Endothelial cell of umbilical vein (primary cell): ENCODE measurements around the gene IFRD2. TPM values are rescaled to one million over a fixed set of nuclear protein-coding genes. Genes with fewer than 3 reads are reported as not detected.

Experiments
- BruUV-seq: library from RNA; stranded (reverse); fragments of 400-500 nt; replicated peaks from 2 replicates; lab custom pipeline; 2021; lab: Mats Ljungman, UMichigan
- CTCF ChIA-PET: fragments of 300-600, 350-600 bp; sonication (Branson Sonifier 250); formaldehyde crosslinking; loops from one replicate; lab custom pipeline; 2021; ENCODE audit warnings: antibody characterized with exemption, inconsistent platforms; lab: Charles Lee
- POLR2A ChIA-PET: fragments of 300-600, 350-600 bp; sonication (Branson Sonifier 250); formaldehyde crosslinking; loops from one replicate; lab custom pipeline; 2021; ENCODE audit warnings: antibody characterized with exemption, inconsistent platforms; lab: Charles Lee
- DNase-seq: peaks from one replicate; pipeline ENCODE4 v3.0.0-alpha.2; 2011; ENCODE audit warnings: low read depth, low spot score
- FAIRE-seq: peaks from 2 replicates; lab custom pipeline; 2011; peaks lifted over from hg19 to GRCh38; lab: Jason Lieb, UNC
- H2AFZ ChIP-seq: 2 replicates; pipeline ENCODE4 v1.6.0; 2012; ENCODE audit warnings: low read depth, low read length, control low read depth, inconsistent platforms
- H3K27ac ChIP-seq: 2 replicates; pipeline ENCODE4 v1.5.1; 2011; ENCODE audit warnings: low read depth, mild to moderate bottlenecking, control low read depth, low read length, moderate library complexity; ENCODE audit not compliant: insufficient read depth
- H3K27me3 ChIP-seq, 2 experiments: 2 replicates each; pipeline versions ENCODE4 v1.6.0 to v1.6.1; 2011; ENCODE audit warnings: low read length in 2 of 2, mixed read lengths in 1 of 2; ENCODE audit not compliant: control insufficient read depth in 2 of 2, insufficient read depth in 2 of 2
- H3K36me3 ChIP-seq, 2 experiments: 2 replicates in 1 of 2; 3 replicates in 1 of 2; pipeline ENCODE4 v1.5.1; 2011; ENCODE audit warnings: low read length in 2 of 2, mild to moderate bottlenecking in 1 of 2, moderate library complexity in 1 of 2; ENCODE audit not compliant: control insufficient read depth in 2 of 2, insufficient read depth in 2 of 2; ENCODE audit errors: extremely low read depth in 1 of 2
- H3K4me1 ChIP-seq: 3 replicates; pipeline ENCODE4 v1.5.1; 2011; ENCODE audit warnings: mild to moderate bottlenecking, low read length; ENCODE audit not compliant: control insufficient read depth, insufficient read depth; ENCODE audit errors: extremely low read depth
- H3K4me2 ChIP-seq: 2 replicates; pipeline ENCODE4 v1.6.1; 2011; ENCODE audit warnings: low read length, control low read depth, mixed read lengths; ENCODE audit not compliant: insufficient read depth
- H3K4me3 ChIP-seq, 3 experiments: fragments of 200-600 bp in 1 of 3; sonication (generic), shearing (Covaris generic) in 1 of 3; replicated peaks in 1 of 3; 2 replicates each; pipeline ENCODE4 v1.5.1; 2011 to 2016; ENCODE audit warnings: control low read depth in 3 of 3, low read length in 3 of 3, mild to moderate bottlenecking in 2 of 3, inconsistent platforms in 1 of 3, low read depth in 1 of 3, moderate library complexity in 1 of 3; ENCODE audit not compliant: insufficient read depth in 1 of 3
- H3K79me2 ChIP-seq: 2 replicates; pipeline ENCODE4 v1.6.0; 2012; ENCODE audit warnings: low read length, inconsistent platforms; ENCODE audit not compliant: control insufficient read depth, insufficient read depth
- H3K9ac ChIP-seq: replicated peaks from 2 replicates; pipeline ENCODE3; 2011; ENCODE audit warnings: low read length, control low read depth; ENCODE audit not compliant: insufficient read depth; ENCODE audit errors: extremely low read depth
- H3K9me1 ChIP-seq: replicated peaks from 3 replicates; pipeline ENCODE4 v1.6.0; 2011; ENCODE audit warnings: mild to moderate bottlenecking, low read length; ENCODE audit not compliant: control insufficient read depth, insufficient read depth; ENCODE audit errors: extremely low read depth
- H3K9me3 ChIP-seq: replicated peaks from 2 replicates; pipeline ENCODE4 v1.5.1; 2012; ENCODE audit warnings: low read length, inconsistent platforms; ENCODE audit not compliant: control insufficient read depth, insufficient read depth
- H4K20me1 ChIP-seq: replicated peaks from 2 replicates; pipeline ENCODE3; 2011; ENCODE audit warnings: mild to moderate bottlenecking, low read length; ENCODE audit not compliant: control insufficient read depth, insufficient read depth; ENCODE audit errors: extremely low read depth
- CTCF ChIP-seq, 2 donors: IDR thresholded peaks; 1 replicate in 1 of 2; 2 replicates in 1 of 2; pipeline ENCODE4 v1.5.1; 2011; ENCODE audit warnings: low read length in 2 of 2, mild to moderate bottlenecking in 2 of 2, moderate library complexity in 2 of 2, control low read depth in 1 of 2, inconsistent platforms in 1 of 2, low read depth in 1 of 2; ENCODE audit not compliant: insufficient read depth in 1 of 2; ENCODE audit errors: extremely low read depth in 1 of 2
- EZH2 ChIP-seq: IDR thresholded peaks from 2 replicates; pipeline ENCODE4 v1.6.1; 2012; ENCODE audit warnings: borderline replicate concordance, low read depth, mild to moderate bottlenecking, moderate library complexity, low read length, inconsistent platforms; ENCODE audit not compliant: severe bottlenecking
- FOS ChIP-seq: IDR thresholded peaks from 2 replicates; pipeline ENCODE4 v1.6.1; 2011; ENCODE audit warnings: mild to moderate bottlenecking, low read length, moderate library complexity, borderline replicate concordance; ENCODE audit not compliant: insufficient read depth
- GATA2 ChIP-seq: IDR thresholded peaks from 2 replicates; pipeline ENCODE4 v1.7.0; 2011; ENCODE audit warnings: low read depth, mild to moderate bottlenecking, moderate library complexity, mixed read lengths, low read length; ENCODE audit not compliant: insufficient read length, insufficient read depth
- JUN ChIP-seq: IDR thresholded peaks from 2 replicates; pipeline ENCODE4 v1.6.1; 2011; ENCODE audit warnings: borderline replicate concordance, low read depth; ENCODE audit not compliant: insufficient read length, insufficient read depth
- MAX ChIP-seq: IDR thresholded peaks from 2 replicates; pipeline ENCODE4 v1.6.1; 2011; ENCODE audit not compliant: insufficient read depth, insufficient read length
- MYC ChIP-seq: IDR thresholded peaks from one replicate; pipeline ENCODE4 v1.6.1; 2011; ENCODE audit warnings: mild to moderate bottlenecking, low read depth, low read length
- POLR2A ChIP-seq: IDR thresholded peaks from 2 replicates; pipeline ENCODE4 v1.6.1; 2012; ENCODE audit warnings: low read depth, mild to moderate bottlenecking, control low read depth, low read length
- POLR2AphosphoS5 ChIP-seq: IDR thresholded peaks from 2 replicates; pipeline ENCODE4 v1.6.1; 2012; ENCODE audit warnings: low read depth, mild to moderate bottlenecking, control low read depth, low read length, moderate library complexity; ENCODE audit not compliant: insufficient read depth
- dilution Hi-C: fragments of 300-500 bp; cut with MboI; formaldehyde crosslinking; loops from one replicate; pipeline ENCODE4 v1.15.0; 2019; ENCODE audit warnings: low sequenced_read_pairs; ENCODE audit not compliant: extremely low pct_ligation_motif_present
- intact Hi-C: fragments of 100-400 bp; cut with micrococcal nuclease; formaldehyde crosslinking; loops from one replicate; pipeline ENCODE4 v1.10.0; 2022
- polyA plus RNA-seq, 4 experiments: library from polyadenylated mRNA; depleted of rRNA in 3 of 4; stranded (reverse) in 3 of 4; unstranded in 1 of 4; fragments of >200 nt; gene quantifications; 2 replicates each; pipeline versions ENCODE4 v1.2.1 to v1.2.3, GENCODE V29; 2011 to 2012; ENCODE audit warnings: missing spikeins in 1 of 4
- total RNA-seq: library from RNA; stranded (reverse); gene quantifications from 2 replicates; pipeline ENCODE4 v1.2.3, GENCODE V29; 2021

IFRD2 gene
- total and polyA plus RNA-seq, 2 donors (not counting 3 experiments of a cell fraction or from before 2014, with no cell fraction given), result 99.4 to 111 TPM

- intact Hi-C loops (loop anchor here (1.0 kb wide), 2 partner anchors 8 to 37 kb away; partner anchors contain the start of genes HYAL3, NAA80 and TUSC2), dilution Hi-C loops (no loop called here)
- Histone ChIP-seq H2AFZ (no peak overlapping the region), H3K9me1 (no peaks in the 10 kb centered on the region), H3K4me2 (peak overlapping the region; percentile 93), H3K27me3 (no peaks in the 10 kb centered on the region), H3K36me3 (peaks cover under 1 to 5% of the 10 kb centered on the region in 2 experiments), H3K4me1 (peaks cover 43% of the 10 kb centered on the region), H3K4me3 (peak overlapping the region; percentile 85 to 93 (median 90)), H3K9ac (peak overlapping the region; percentile 92), H3K9me3 (no peaks in the 10 kb centered on the region), H3K79me2 (peaks cover 54% of the 10 kb centered on the region), H4K20me1 (no peaks in the 10 kb centered on the region), H3K27ac (peak overlapping the region; percentile 95)
- ChIA-PET CTCF (interaction anchor here (0.9 to 5.0 kb wide), 10 partner anchors 9 to 275 kb away, joined by 3 to 66 read pairs (median 8); partner anchors contain the start of genes CISH, CYB561D2, HYAL2 and HYAL3), POLR2A (interaction anchor here (0.5 to 6.1 kb wide), 5 partner anchors 9 to 207 kb away, joined by 3 to 38 read pairs (median 7); partner anchors contain the start of genes HYAL2, HYAL3, NAA80 and TUSC2)
- BruUV-seq, result TSS peak; percentile 63
- peak; percentile 16 for TF ChIP-seq GATA2
- TF ChIP-seq EZH2, result no peak
- DNase-seq (peak; percentile 37), FAIRE-seq (peak; percentile 26)
Measured at GRCh38 chr3:50336452-50337174, 44.4 kb upstream of the IFRD2 start.

- H3K9me1 ChIP-seq, result no peaks in the 10 kb centered on the region
- no TSS peak for BruUV-seq
- no peaks in the 10 kb centered on the region for H4K20me1 ChIP-seq
- no peaks in the 10 kb centered on the region for H3K9me3 ChIP-seq
- H3K27me3 ChIP-seq, result no peaks in the 10 kb centered on the region
- peak overlapping the region; percentile 93 for H3K4me2 ChIP-seq
- ChIA-PET CTCF (interaction anchor here (0.6 to 5.0 kb wide), 5 partner anchors 11 to 208 kb away, joined by 3 to 66 read pairs (median 4); partner anchors contain the start of gene HYAL2), POLR2A (interaction anchor here (6.1 kb wide), 1 partner anchor 12 kb away, joined by 38 read pairs; the partner anchor contains the start of gene HYAL2)
- FAIRE-seq (no peak), DNase-seq (peak; percentile 47)
- peak overlapping the region; percentile 95 for H3K27ac ChIP-seq
- peaks cover 20 to 26% of the 10 kb centered on the region in 2 experiments for H3K36me3 ChIP-seq
- no peak for TF ChIP-seq GATA2
- TF ChIP-seq MAX, result no peak
- no peak for TF ChIP-seq POLR2AphosphoS5
- TF ChIP-seq JUN, result no peak
- TF ChIP-seq MYC, result no peak
- no peak for TF ChIP-seq CTCF (IDR thresholded peaks at IDR 0.05; ENCODE audit: extremely low read depth in 1 of 2, insufficient read depth in 1 of 2, low read depth in 1 of 2, low read length in 2 of 2)
- TF ChIP-seq EZH2, result no peak
- TF ChIP-seq POLR2A, result no peak
- no peak for TF ChIP-seq FOS
- intact Hi-C loops (loop anchor here (1.0 kb wide), 1 partner anchor 11 kb away; no protein-coding TSS in a partner anchor), dilution Hi-C loops (no loop called here)
- no peak overlapping the region for H2AFZ ChIP-seq
- peak overlapping the region in 1 of 3 experiments; percentile 24 for H3K4me3 ChIP-seq
- H3K9ac ChIP-seq, result peak overlapping the region; percentile 78
- H3K4me1 ChIP-seq, result peaks cover 36% of the 10 kb centered on the region
- H3K79me2 ChIP-seq, result peaks cover 60% of the 10 kb centered on the region
Measured at GRCh38 chr3:50334339-50335075, 42.3 kb upstream of the IFRD2 start.
